H1 (cell line): ENCODE results near the gene AEBP1. TPM values are rescaled to one million over a fixed set of nuclear protein-coding genes. Genes with fewer than 3 reads are reported as not detected.

Experiments
- CTCF ChIA-PET: fragments of 300-600 bp; sonication (Branson Sonifier 250); formaldehyde crosslinking; loops from one replicate; lab custom pipeline; 2021; ENCODE audit not compliant: partially characterized antibody; lab: Charles Lee
- POLR2A ChIA-PET: fragments of 300-600 bp; sonication (Branson Sonifier 250); formaldehyde crosslinking; loops from one replicate; lab custom pipeline; 2021; ENCODE audit warnings: inconsistent platforms; ENCODE audit not compliant: partially characterized antibody; lab: Charles Lee
- DNase-seq, 2 experiments: peaks; one replicate each; pipeline versions ENCODE4 v3.0.0 to v3.0.0-alpha.2; 2010 to 2022; ENCODE audit warnings: low spot score in 2 of 2, low read depth in 1 of 2, mixed read lengths in 1 of 2
- FAIRE-seq: peaks from 2 replicates; lab custom pipeline; 2011; peaks lifted over from hg19 to GRCh38; lab: Jason Lieb, UNC
- H2AFZ ChIP-seq: 2 replicates; pipeline ENCODE4 v1.8.1; 2012; ENCODE audit warnings: low read length, inconsistent platforms
- H2AK5ac ChIP-seq: 2 replicates; pipeline ENCODE4 v1.6.1; 2013; ENCODE audit warnings: low read depth, low read length
- H2BK120ac ChIP-seq: replicated peaks from 2 replicates; pipeline ENCODE3; 2013; ENCODE audit warnings: low read depth, low read length, inconsistent platforms
- H2BK12ac ChIP-seq: 2 replicates; pipeline ENCODE4 v1.6.1; 2013; ENCODE audit warnings: low read depth, low read length
- H2BK15ac ChIP-seq: 2 replicates; pipeline ENCODE4 v1.6.1; 2013; ENCODE audit warnings: low read length
- H2BK20ac ChIP-seq: 2 replicates; pipeline ENCODE4 v1.6.1; 2013; ENCODE audit warnings: low read length
- H2BK5ac ChIP-seq: 2 replicates; pipeline ENCODE4 v1.6.1; 2013; ENCODE audit warnings: low read depth, low read length
- H3K14ac ChIP-seq: 2 replicates; pipeline ENCODE4 v1.6.1; 2013; ENCODE audit warnings: inconsistent platforms; ENCODE audit not compliant: insufficient read length
- H3K18ac ChIP-seq: 2 replicates; pipeline ENCODE4 v1.6.1; 2013; ENCODE audit warnings: low read length; ENCODE audit errors: extremely low read depth
- H3K23ac ChIP-seq: 2 replicates; pipeline ENCODE4 v1.6.1; 2013; ENCODE audit warnings: inconsistent platforms; ENCODE audit not compliant: insufficient read length
- H3K23me2 ChIP-seq: 2 replicates; pipeline ENCODE4 v1.6.1; 2013; ENCODE audit warnings: low read depth, low read length
- H3K27ac ChIP-seq: 2 replicates; pipeline ENCODE4 v1.6.1; 2011; ENCODE audit warnings: low read depth, low read length, inconsistent platforms
- H3K27me3 ChIP-seq, 4 experiments: replicated peaks in 1 of 4; 1 replicate in 1 of 4; 2 replicates in 3 of 4; pipeline versions ENCODE4 v1.6.1 to v1.8.1; 2011 to 2013; ENCODE audit warnings: low read length in 3 of 4, mild to moderate bottlenecking in 3 of 4, inconsistent platforms in 2 of 4, mixed read lengths in 2 of 4, moderate library complexity in 1 of 4; ENCODE audit not compliant: control insufficient read depth in 3 of 4, insufficient read depth in 3 of 4; ENCODE audit errors: extremely low read depth in 1 of 4
- H3K36me3 ChIP-seq, 4 experiments: 2 replicates each; pipeline versions ENCODE4 v1.6.1 to v1.8.1; 2011 to 2013; ENCODE audit warnings: mild to moderate bottlenecking in 4 of 4, low read length in 3 of 4, moderate library complexity in 2 of 4, control low read depth in 1 of 4, inconsistent platforms in 1 of 4; ENCODE audit not compliant: insufficient read depth in 4 of 4, control insufficient read depth in 2 of 4
- H3K4ac ChIP-seq: replicated peaks from 2 replicates; pipeline ENCODE3; 2013; ENCODE audit warnings: low read length, low read depth, mixed read lengths, inconsistent platforms; ENCODE audit not compliant: insufficient read length
- H3K4me1 ChIP-seq, 4 experiments: replicated peaks in 1 of 4; 1 replicate in 1 of 4; 2 replicates in 3 of 4; pipeline versions ENCODE4 v1.6.1 to v1.8.1; 2011 to 2013; ENCODE audit warnings: low read length in 3 of 4, inconsistent platforms in 2 of 4, mixed read lengths in 1 of 4; ENCODE audit not compliant: insufficient read depth in 4 of 4, control insufficient read depth in 3 of 4
- H3K4me2 ChIP-seq, 2 experiments: 2 replicates each; pipeline versions ENCODE4 v1.6.1 to v1.8.1; 2011 to 2013; ENCODE audit warnings: low read depth in 2 of 2, low read length in 2 of 2, control low read depth in 1 of 2, inconsistent platforms in 1 of 2, mild to moderate bottlenecking in 1 of 2; ENCODE audit not compliant: insufficient read depth in 1 of 2
- H3K4me3 ChIP-seq, 4 experiments: fragments of 200-600, 300-600 bp in 1 of 4; sonication (generic), shearing (Covaris generic), sonication (Bioruptor Twin) in 1 of 4; 2 replicates each; pipeline versions ENCODE4 v1.5.1 to v1.8.1; 2011 to 2016; ENCODE audit warnings: low read length in 4 of 4, low read depth in 3 of 4, control low read depth in 2 of 4, inconsistent platforms in 2 of 4, mild to moderate bottlenecking in 2 of 4, mixed read lengths in 1 of 4, moderate library complexity in 1 of 4; ENCODE audit not compliant: insufficient read depth in 2 of 4; ENCODE audit errors: extremely low read depth in 1 of 4
- H3K56ac ChIP-seq: replicated peaks from 2 replicates; pipeline ENCODE3; 2013; ENCODE audit warnings: low read depth, mild to moderate bottlenecking, mixed read lengths, low read length, inconsistent platforms; ENCODE audit not compliant: insufficient read length
- H3K79me1 ChIP-seq: 2 replicates; pipeline ENCODE4 v1.6.1; 2013; ENCODE audit warnings: low read depth, low read length, control low read depth
- H3K79me2 ChIP-seq, 2 experiments: 2 replicates each; pipeline versions ENCODE4 v1.6.1 to v1.8.1; 2012 to 2013; ENCODE audit warnings: low read length in 2 of 2, mild to moderate bottlenecking in 2 of 2, inconsistent platforms in 1 of 2; ENCODE audit not compliant: insufficient read depth in 2 of 2, control insufficient read depth in 1 of 2
- H3K9ac ChIP-seq, 4 experiments: replicated peaks in 1 of 4; 1 replicate in 1 of 4; 2 replicates in 3 of 4; pipeline versions ENCODE4 v1.6.1 to v1.8.1; 2011 to 2013; ENCODE audit warnings: low read depth in 3 of 4, low read length in 3 of 4, control low read depth in 2 of 4, mild to moderate bottlenecking in 2 of 4, moderate library complexity in 2 of 4, inconsistent platforms in 1 of 4; ENCODE audit errors: extremely low read depth in 1 of 4
- H3K9me3 ChIP-seq, 2 experiments: 2 replicates each; pipeline versions ENCODE4 v1.6.1 to v1.8.1; 2012 to 2013; ENCODE audit warnings: mild to moderate bottlenecking in 2 of 2, moderate library complexity in 2 of 2, control low read depth in 1 of 2, inconsistent platforms in 1 of 2, low read depth in 1 of 2, low read length in 1 of 2, mixed read lengths in 1 of 2; ENCODE audit not compliant: insufficient read depth in 2 of 2
- H4K20me1 ChIP-seq, 2 experiments: replicated peaks in 1 of 2; 2 replicates each; pipeline versions ENCODE3 to v1.8.1; 2011 to 2013; ENCODE audit warnings: inconsistent platforms in 2 of 2, low read length in 2 of 2, mild to moderate bottlenecking in 1 of 2; ENCODE audit not compliant: insufficient read depth in 2 of 2, control insufficient read depth in 1 of 2
- H4K5ac ChIP-seq: 2 replicates; pipeline ENCODE4 v1.6.1; 2013; ENCODE audit warnings: low read length, low read depth, mixed read lengths, inconsistent platforms; ENCODE audit not compliant: insufficient read length
- H4K8ac ChIP-seq: 2 replicates; pipeline ENCODE4 v1.8.0; 2013; ENCODE audit warnings: mild to moderate bottlenecking, moderate library complexity, low read length, inconsistent platforms; ENCODE audit not compliant: insufficient read depth; ENCODE audit errors: extremely low read depth
- H4K91ac ChIP-seq: replicated peaks from 2 replicates; pipeline ENCODE3; 2013; ENCODE audit warnings: low read length, mixed read lengths, inconsistent platforms; ENCODE audit not compliant: insufficient read length
- CHD1 ChIP-seq: IDR thresholded peaks from 2 replicates; pipeline ENCODE4 v1.6.1; 2012; ENCODE audit warnings: low read depth, low read length, improper control_type of control experiment
- CREB1 ChIP-seq: IDR thresholded peaks from 2 replicates; pipeline ENCODE4 v1.6.1; 2012; ENCODE audit warnings: inconsistent platforms
- EZH2 ChIP-seq: fragments of 200-600 bp; sonication (generic); IDR thresholded peaks from 2 replicates; pipeline ENCODE4 v1.7.1; 2012; ENCODE audit warnings: low read depth, mild to moderate bottlenecking, moderate library complexity, low read length, inconsistent platforms; ENCODE audit not compliant: severe bottlenecking
- KDM1A ChIP-seq: fragments of 200-600, 300-600 bp; sonication (generic); IDR thresholded peaks from 2 replicates; pipeline ENCODE4 v1.7.1; 2016; ENCODE audit warnings: mild to moderate bottlenecking, low read length, borderline replicate concordance
- RAD21 ChIP-seq, 2 experiments: IDR thresholded peaks in 1 of 2; conservative IDR thresholded peaks in 1 of 2; 2 replicates each; pipeline ENCODE4 v1.6.1; 2011; ENCODE audit warnings: low read depth in 2 of 2, low read length in 2 of 2, improper control_type of control experiment in 1 of 2, inconsistent platforms in 1 of 2, mild to moderate bottlenecking in 1 of 2, moderate library complexity in 1 of 2
- SIX5 ChIP-seq: IDR thresholded peaks from 2 replicates; pipeline ENCODE4 v1.6.1; 2011; ENCODE audit warnings: mild to moderate bottlenecking, low read depth, low read length
- SP1 ChIP-seq: IDR thresholded peaks from 2 replicates; pipeline ENCODE4 v1.6.1; 2011; ENCODE audit warnings: low read depth, low read length
- TBP ChIP-seq: IDR thresholded peaks from 2 replicates; pipeline ENCODE4 v1.6.1; 2011; ENCODE audit warnings: low read depth, low read length, improper control_type of control experiment
- TCF12 ChIP-seq: IDR thresholded peaks from 2 replicates; pipeline ENCODE4 v1.6.1; 2011; ENCODE audit warnings: low read depth, mild to moderate bottlenecking, low read length
- WGBS, 2 experiments: shearing (Covaris generic) in 1 of 2; methylation state at CpG; one replicate each; pipeline versions ENCODE4 v1.1.6 to v1.1.7; 2013 to 2015; ENCODE audit warnings: low lambda C conversion rate in 2 of 2, mixed read lengths in 2 of 2, inconsistent platforms in 1 of 2, low coverage in 1 of 2, missing lambda C conversion rate in 1 of 2; ENCODE audit not compliant: insufficient replicate concordance in 2 of 2, insufficient coverage in 1 of 2, insufficient read length in 1 of 2; ENCODE audit errors: extremely low coverage in 1 of 2, missing lambda C conversion rate in 1 of 2; 5-methylcytosine and 5-hydroxymethylcytosine counted together
- polyA plus RNA-seq, 7 experiments: library from polyadenylated mRNA; depleted of rRNA in 3 of 7; stranded (reverse) in 5 of 7; unstranded in 2 of 7; fragments of >200 nt in 5 of 7; fragments of 200-250 nt in 2 of 7; gene quantifications; 1 replicate in 5 of 7; 2 replicates in 1 of 7; 4 replicates in 1 of 7; pipeline versions ENCODE4 v1.2.1 to v1.2.3, GENCODE V29; 2011 to 2013; ENCODE audit warnings: missing spikeins in 2 of 7, mixed read lengths in 2 of 7
- total RNA-seq: library from RNA; stranded (reverse); fragmentation: NEBNext Ultra II Directional; extraction: Animal tissue kit (Norgen Biotek cat#: 25700); gene quantifications from 2 replicates; pipeline ENCODE4 v1.2.1, GENCODE V29; 2021

Gene AEBP1
- total and polyA plus RNA-seq, 2 of the 8 experiments (the other 6 are each of a cell fraction or from before 2014, with no cell fraction given), result 10.4 to 41.2 TPM

- peaks cover 4 to 34% (median 31%) of the 10 kb centered on the region in 4 experiments for H3K36me3 ChIP-seq
- TF ChIP-seq RAD21 (IDR thresholded peaks at IDR 0.05 in 1 of 2, conservative IDR thresholded peaks at IDR 0.05 in 1 of 2; ENCODE audit: low read depth in 2 of 2, low read length in 2 of 2) (no peak), CHD1 (no peak), SP1 (no peak), KDM1A (no peak), TBP (no peak), EZH2 (no peak), CREB1 (no peak), TCF12 (no peak), SIX5 (no peak)
These were observed 43.0 kb upstream of the AEBP1 start for GRCh38 chr7:44060948-44061644.

More at GRCh38 chr7:44060948-44061644, 43.0 kb upstream of the AEBP1 start:
- no peak overlapping the region for H3K18ac ChIP-seq
- no peaks in the 10 kb centered on the region for H3K23me2 ChIP-seq
- H3K9ac ChIP-seq, result no peak overlapping the region
- no peak overlapping the region for H3K27ac ChIP-seq
- no peak overlapping the region for H3K4me3 ChIP-seq
- no peak overlapping the region for H4K5ac ChIP-seq
- FAIRE-seq (no peak), DNase-seq (no peak)
- H4K8ac ChIP-seq, result no peak overlapping the region
- 91% methylated on average over 8 of the region's 8 CpGs; no CpG with 5 or more reads in 1 of the 2 experiments for WGBS, 2 experiments
- H3K79me2 ChIP-seq, result no peaks in the 10 kb centered on the region
- H3K14ac ChIP-seq, result no peak overlapping the region
- H3K23ac ChIP-seq, result no peak overlapping the region
- H2BK20ac ChIP-seq, result no peak overlapping the region
- H2BK5ac ChIP-seq, result no peak overlapping the region; the same call in 1 of the 2 replicates
- peaks cover 5 to 18% of the 10 kb centered on the region in 2 experiments for H4K20me1 ChIP-seq
- H3K56ac ChIP-seq, result no peak overlapping the region
- ChIA-PET CTCF (interaction anchor here (0.9 to 2.0 kb wide), 2 partner anchors 11 to 47 kb away, joined by 3 to 5 read pairs; no protein-coding TSS in a partner anchor), POLR2A (interaction anchor here (1.0 to 3.0 kb wide), 4 partner anchors 10 to 17 kb away, joined by 3 to 12 read pairs (median 4); partner anchors contain the start of gene DBNL)
- H3K4me1 ChIP-seq, result peaks cover 5 to 25% (median 21%) of the 10 kb centered on the region in 4 experiments
- H4K91ac ChIP-seq, result no peak overlapping the region
- H2BK15ac ChIP-seq, result no peak overlapping the region
- H2BK12ac ChIP-seq, result no peak overlapping the region
- no peak overlapping the region for H2AK5ac ChIP-seq
- no peaks in the 10 kb centered on the region for H3K27me3 ChIP-seq
- H2BK120ac ChIP-seq, result no peak overlapping the region
- H3K4me2 ChIP-seq, result no peak overlapping the region
- H2AFZ ChIP-seq, result no peak overlapping the region
- no peaks in the 10 kb centered on the region for H3K79me1 ChIP-seq
- no peak overlapping the region for H3K4ac ChIP-seq
- H3K9me3 ChIP-seq, result no peaks in the 10 kb centered on the region
